ENCODE data around the gene SURF2. TPM values are rescaled to one million over a fixed set of nuclear protein-coding genes. Genes with fewer than 3 reads are reported as not detected.
"Not testable (repeated sequence)": the region's sequence is repeated elsewhere in the genome, so short reads cannot be mapped to it uniquely, and the experiment has no call there.

Gene SURF2
- total RNA-seq, 3 donors from 2014 or later = 16.7 to 25.9 (median 25.2) TPM

DNA sequence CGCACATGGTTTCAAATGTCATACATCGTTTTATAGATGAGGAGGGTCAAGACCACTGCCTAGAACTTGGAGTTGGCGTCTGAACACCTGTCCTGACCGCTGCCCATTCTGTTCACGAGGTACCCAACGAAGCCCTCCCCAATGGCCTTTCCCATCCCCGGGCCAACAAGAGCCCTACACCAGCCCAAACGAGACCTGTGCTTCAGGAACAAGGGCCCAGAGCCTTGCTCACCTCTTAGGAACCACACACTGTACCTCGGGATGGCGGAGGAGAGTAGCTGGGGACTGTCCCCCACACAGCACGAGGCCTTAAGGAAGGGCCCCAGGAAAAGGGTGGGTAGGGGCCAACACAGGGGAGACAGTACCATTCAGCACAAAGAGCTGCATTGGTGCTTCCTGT, 23.3 kb upstream of the SURF2 start:
- H3K4me3 ChIP-seq = no peak overlapping the region
- TF ChIP-seq, protein P1, sequence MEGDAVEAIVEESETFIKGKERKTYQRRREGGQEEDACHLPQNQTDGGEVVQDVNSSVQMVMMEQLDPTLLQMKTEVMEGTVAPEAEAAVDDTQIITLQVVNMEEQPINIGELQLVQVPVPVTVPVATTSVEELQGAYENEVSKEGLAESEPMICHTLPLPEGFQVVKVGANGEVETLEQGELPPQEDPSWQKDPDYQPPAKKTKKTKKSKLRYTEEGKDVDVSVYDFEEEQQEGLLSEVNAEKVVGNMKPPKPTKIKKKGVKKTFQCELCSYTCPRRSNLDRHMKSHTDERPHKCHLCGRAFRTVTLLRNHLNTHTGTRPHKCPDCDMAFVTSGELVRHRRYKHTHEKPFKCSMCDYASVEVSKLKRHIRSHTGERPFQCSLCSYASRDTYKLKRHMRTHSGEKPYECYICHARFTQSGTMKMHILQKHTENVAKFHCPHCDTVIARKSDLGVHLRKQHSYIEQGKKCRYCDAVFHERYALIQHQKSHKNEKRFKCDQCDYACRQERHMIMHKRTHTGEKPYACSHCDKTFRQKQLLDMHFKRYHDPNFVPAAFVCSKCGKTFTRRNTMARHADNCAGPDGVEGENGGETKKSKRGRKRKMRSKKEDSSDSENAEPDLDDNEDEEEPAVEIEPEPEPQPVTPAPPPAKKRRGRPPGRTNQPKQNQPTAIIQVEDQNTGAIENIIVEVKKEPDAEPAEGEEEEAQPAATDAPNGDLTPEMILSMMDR (IDR thresholded peaks at IDR 0.05) = no peak
- no peak for TF ChIP-seq POLR2A (IDR thresholded peaks at IDR 0.05)
- no peak for TF ChIP-seq POLR2AphosphoS5 (IDR thresholded peaks at IDR 0.05)
- no peaks in the 10 kb centered on the region for H3K27me3 ChIP-seq
- H3K36me3 ChIP-seq = peaks cover 9% of the 10 kb centered on the region
- no peak for DNase-seq (ENCODE audit: low spot score in 2 of 2)
- no peak overlapping the region for H3K27ac ChIP-seq
- intact Hi-C loops (cut with DNase I; ENCODE audit: low total_unique reads) = no loop called here
- H3K9me3 ChIP-seq = no peaks in the 10 kb centered on the region
- peaks cover 0 to 12% of the 10 kb centered on the region in 2 donors for H3K4me1 ChIP-seq

DNA sequence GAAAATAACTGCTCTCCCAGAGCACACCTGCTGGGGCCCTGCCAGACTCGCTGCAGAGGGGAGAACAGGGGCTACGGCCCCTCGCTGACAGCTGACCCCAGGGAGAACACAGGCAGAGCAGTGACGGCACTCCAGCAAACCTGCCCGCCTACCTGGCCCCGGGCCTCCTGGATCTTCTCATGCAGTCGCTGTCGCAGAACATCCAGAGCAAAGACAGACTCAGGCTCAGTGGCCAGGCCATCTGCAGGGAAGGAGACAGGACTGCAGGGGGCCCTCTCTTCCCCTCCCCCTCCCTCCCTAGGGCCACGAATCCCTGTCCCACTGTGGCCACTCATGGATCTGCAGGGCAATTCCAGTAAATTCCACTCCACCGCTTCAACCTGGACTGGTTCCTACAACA, 22.8 kb upstream of the SURF2 start:
- Histone ChIP-seq H3K9me3 (no peaks in the 10 kb centered on the region), H3K4me3 (no peak overlapping the region), H3K27ac (no peak overlapping the region), H3K4me1 (peaks cover 0 to 12% of the 10 kb centered on the region in 2 donors), H3K27me3 (no peaks in the 10 kb centered on the region), H3K36me3 (peaks cover 9% of the 10 kb centered on the region)
- intact Hi-C loops (cut with DNase I; ENCODE audit: low total_unique reads) = no loop called here
- DNase-seq (ENCODE audit: low spot score in 2 of 2) = no peak
- TF ChIP-seq, protein P1 (IDR thresholded peaks at IDR 0.05) = no peak
- TF ChIP-seq POLR2A (IDR thresholded peaks at IDR 0.05) (no peak), POLR2AphosphoS5 (IDR thresholded peaks at IDR 0.05) (no peak)

DNA sequence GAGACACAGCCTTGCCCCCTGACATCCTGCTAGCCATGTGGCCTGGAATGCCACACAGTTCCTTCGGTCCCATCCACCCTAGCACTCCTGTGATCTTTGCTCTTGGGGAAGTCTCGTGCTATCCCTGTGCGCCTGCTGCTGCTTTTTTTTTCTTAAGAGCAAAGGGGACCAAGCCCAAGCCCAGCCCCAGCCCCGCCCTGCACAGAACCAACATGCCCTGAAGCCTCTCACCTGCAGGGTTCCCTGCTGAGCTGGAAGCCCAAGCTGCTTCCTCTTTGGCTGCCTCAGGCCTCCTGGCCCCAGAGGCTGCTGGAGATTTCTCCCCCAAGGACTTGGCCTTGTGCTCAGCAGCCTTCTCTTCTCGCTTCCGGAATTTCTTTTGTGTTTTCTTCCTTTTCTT, 22.2 kb upstream of the SURF2 start:
- intact Hi-C loops (cut with DNase I; ENCODE audit: low total_unique reads) = no loop called here

DNA sequence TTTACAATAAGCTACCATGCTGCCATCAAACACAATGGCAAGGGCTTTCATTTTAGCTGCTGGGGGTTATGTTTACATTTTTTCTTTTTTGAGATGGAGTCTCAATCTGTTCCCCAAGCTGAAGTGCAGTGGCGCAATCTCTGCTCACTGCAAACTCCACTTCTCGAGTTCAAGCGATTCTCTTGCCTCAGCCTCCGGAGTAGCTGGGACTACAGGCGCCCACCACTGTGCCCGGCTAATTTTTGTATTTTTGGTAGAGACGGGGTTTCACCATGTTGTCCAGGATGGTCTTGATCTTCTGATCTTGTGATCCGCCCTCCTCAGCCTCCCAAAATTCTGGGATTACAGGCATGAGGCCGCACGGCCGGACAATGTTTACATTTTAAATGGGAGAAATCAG, 21.5 kb upstream of the SURF2 start:
- Histone ChIP-seq H3K4me1 (peaks cover 0 to 12% of the 10 kb centered on the region in 2 donors), H3K4me3 (peak overlapping the region; percentile 88 to 93 (median 88))
- H3K9me3 ChIP-seq; intact Hi-C loops (cut with DNase I; ENCODE audit: low total_unique reads); H3K36me3 ChIP-seq; H3K27ac ChIP-seq; H3K27me3 ChIP-seq; DNase-seq (ENCODE audit: low spot score in 2 of 2): not testable (repeated sequence)

More for the DNA sequence above, 22.2 kb upstream of the SURF2 start:
- H3K27me3 ChIP-seq = no peaks in the 10 kb centered on the region
- H3K4me3 ChIP-seq = no peak overlapping the region
- H3K36me3 ChIP-seq = peaks cover 9% of the 10 kb centered on the region
- TF ChIP-seq, protein P1 (IDR thresholded peaks at IDR 0.05) = no peak
- TF ChIP-seq POLR2A (IDR thresholded peaks at IDR 0.05) (no peak), POLR2AphosphoS5 (IDR thresholded peaks at IDR 0.05) (no peak)
- H3K4me1 ChIP-seq = peaks cover 0 to 12% of the 10 kb centered on the region in 2 donors
- H3K27ac ChIP-seq = no peak overlapping the region
- no peak for DNase-seq (ENCODE audit: low spot score in 2 of 2)
- no peaks in the 10 kb centered on the region for H3K9me3 ChIP-seq

DNA sequence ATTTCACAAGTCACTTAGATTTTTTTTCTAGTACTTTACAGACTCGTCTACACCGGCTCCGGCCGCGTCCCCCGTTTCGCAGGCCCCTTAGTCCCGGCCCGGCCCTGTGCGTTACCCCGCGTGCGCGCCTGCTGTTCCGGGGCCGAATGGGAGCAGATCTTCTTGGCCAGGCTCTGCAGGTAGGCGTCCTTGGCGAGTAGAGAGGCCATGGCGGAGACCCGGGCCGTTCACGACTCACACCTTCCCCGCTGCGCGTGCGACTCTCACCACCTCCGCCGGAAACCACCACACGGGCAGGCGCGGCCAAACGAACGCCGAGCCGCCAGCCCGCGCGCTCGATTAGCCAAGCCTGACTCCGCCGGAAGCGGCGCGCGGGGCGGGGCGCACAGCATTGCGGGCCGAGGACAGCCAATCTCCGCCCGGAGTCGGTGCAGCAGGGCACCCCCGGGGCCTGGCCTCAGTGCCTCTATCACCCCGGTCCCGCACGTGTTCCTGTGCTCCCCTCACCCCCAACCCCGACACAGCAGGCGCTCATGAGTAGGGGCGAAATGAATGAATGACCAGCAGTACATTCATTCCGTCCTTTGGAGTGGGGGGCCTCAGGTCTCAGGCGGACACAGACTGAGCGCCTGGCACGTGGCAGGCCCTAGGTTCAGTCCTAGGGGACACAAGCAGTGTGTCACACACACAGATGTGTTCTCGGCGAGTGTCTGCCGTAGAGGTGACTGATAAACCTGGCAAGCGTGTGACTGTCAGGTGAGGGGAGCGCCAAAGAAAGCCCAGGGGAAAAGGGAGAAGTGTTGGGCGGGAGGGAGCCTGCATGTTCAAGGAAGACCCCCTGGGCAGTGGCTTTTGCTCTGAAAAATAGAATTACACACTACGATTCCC, 20.2 kb upstream of the SURF2 start, which contains the start of gene SURF6:
TSS of gene SURF6 (minus strand) at position 265 of the 888 bp plus-strand sequence. CDS start at position 209, 56 bp downstream.
- peak within 1 kb of the TSS; percentile 54 to 78 for H3K27ac ChIP-seq
- peaks cover 0 to 12% of the 10 kb centered on the region in 2 donors for H3K4me1 ChIP-seq
- DNase-seq (ENCODE audit: low spot score in 2 of 2) = peak; percentile 78 to 87
- H3K36me3 ChIP-seq = peaks cover 9% of the 10 kb centered on the region
- no peaks in the 10 kb centered on the region for H3K9me3 ChIP-seq
- TF ChIP-seq POLR2A (IDR thresholded peaks at IDR 0.05) (no peak), POLR2AphosphoS5 (IDR thresholded peaks at IDR 0.05) (peak; percentile 82 to 91 (median 89))
- TF ChIP-seq, protein P1 (IDR thresholded peaks at IDR 0.05) = no peak
- intact Hi-C loops (cut with DNase I; ENCODE audit: low total_unique reads) = no loop called here
- no peaks in the 10 kb centered on the region for H3K27me3 ChIP-seq
- H3K4me3 ChIP-seq = peak within 1 kb of the TSS; percentile 88 to 93 (median 88)
